OCI-LY3 (cell line): Measurements from ENCODE around the gene MTMR3.

Source experiments
- H2AFZ ChIP-seq: fragments of 200-600, 300-600 bp; shearing (Covaris generic); 2 replicates; pipeline ENCODE4 v1.6.0; 2014; ENCODE audit warnings: antibody characterized with exemption, low read depth, low read length
- H3K27ac ChIP-seq: fragments of 200-600, 300-600 bp; sonication (generic); 2 replicates; pipeline ENCODE4 v1.5.1; 2014; ENCODE audit warnings: mild to moderate bottlenecking, low read length, moderate library complexity, mixed read lengths
- H3K27me3 ChIP-seq: fragments of 200-600, 300-600 bp; sonication (generic); 2 replicates; pipeline ENCODE4 v1.6.1; 2014; ENCODE audit warnings: low read depth, low read length, mixed read lengths
- H3K36me3 ChIP-seq: fragments of 200-600, 300-600 bp; sonication (generic); replicated peaks from 2 replicates; pipeline ENCODE3; 2014; ENCODE audit warnings: low read depth, low read length, mixed read lengths
- H3K4me1 ChIP-seq: fragments of 300-600, 200-600 bp; sonication (generic); 2 replicates; pipeline ENCODE4 v1.6.1; 2014; ENCODE audit warnings: low read length, mixed read lengths
- H3K4me2 ChIP-seq: fragments of 200-600, 300-600 bp; sonication (generic); 2 replicates; pipeline ENCODE4 v1.6.1; 2014; ENCODE audit warnings: low read length, mixed read lengths
- H3K4me3 ChIP-seq: fragments of 300-600, 200-600 bp; sonication (generic); 2 replicates; pipeline ENCODE4 v1.5.1; 2014; ENCODE audit warnings: antibody characterized with exemption, mild to moderate bottlenecking, low read length, moderate library complexity
- H3K79me2 ChIP-seq: fragments of 300-600, 200-600 bp; shearing (Covaris generic); 2 replicates; pipeline ENCODE4 v1.6.1; 2014; ENCODE audit warnings: mild to moderate bottlenecking, low read length, mixed read lengths
- H3K9ac ChIP-seq: fragments of 300-600, 200-600 bp; shearing (Covaris generic); 2 replicates; pipeline ENCODE4 v1.6.0; 2014; ENCODE audit warnings: mild to moderate bottlenecking, low read length, moderate library complexity
- H3K9me3 ChIP-seq: fragments of 200-600, 300-600 bp; shearing (Covaris generic); 2 replicates; pipeline ENCODE4 v1.6.1; 2014; ENCODE audit warnings: low read length, mixed read lengths; ENCODE audit not compliant: insufficient read depth
- H4K20me1 ChIP-seq: fragments of 200-600, 300-600 bp; sonication (generic); 2 replicates; pipeline ENCODE4 v1.6.1; 2016; ENCODE audit warnings: low read length, mixed read lengths; ENCODE audit not compliant: insufficient read depth
- EZH2phosphoT487 ChIP-seq: fragments of 200-600 bp; shearing (Covaris generic); IDR thresholded peaks from 2 replicates; pipeline ENCODE4 v1.6.1; 2018; ENCODE audit warnings: antibody characterized with exemption, mixed run types, low read depth
- TF ChIP-seq, protein P1 (sequence below): fragments of 200-600, 300-600 bp; sonication (generic); IDR thresholded peaks from 2 replicates; pipeline ENCODE4 v1.5.1; 2014; ENCODE audit warnings: antibody characterized with exemption, low read length, low read depth

Gene MTMR3

DNA sequence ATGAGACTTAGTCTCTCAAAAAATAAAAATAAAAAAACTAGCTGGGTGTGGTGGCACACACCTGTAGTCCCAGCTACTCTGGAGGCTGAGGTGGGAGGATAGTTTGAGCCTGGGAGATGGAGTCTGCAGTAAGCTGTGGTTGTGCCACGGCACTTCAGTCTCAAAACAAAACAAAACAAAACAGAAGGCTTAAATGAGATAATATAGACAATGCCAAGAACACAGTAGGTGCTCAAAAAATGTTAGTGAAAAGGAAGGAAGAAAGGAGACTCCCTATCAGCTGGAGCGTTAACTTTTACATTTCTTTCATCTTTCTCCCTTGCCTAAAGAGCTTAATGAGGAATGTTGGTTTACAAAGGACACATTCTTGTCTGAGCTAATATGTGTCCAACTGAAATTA lies 40.8 kb upstream of the MTMR3 start:
- no peaks in the 10 kb centered on the region for H3K9me3 ChIP-seq
- no peak overlapping the region for H2AFZ ChIP-seq
- peaks cover 8% of the 10 kb centered on the region for H3K79me2 ChIP-seq
- no peak overlapping the region for H3K4me2 ChIP-seq
- 0 out of 2 replicates have a peak, but pooled peaks cover 4% of the 10 kb centered on the region for H3K27me3 ChIP-seq
- H3K9ac ChIP-seq = no peak overlapping the region
- H3K36me3 ChIP-seq = no peaks in the 10 kb centered on the region
- H3K27ac ChIP-seq = no peak overlapping the region
- H3K4me3 ChIP-seq = no peak overlapping the region
- H3K4me1 ChIP-seq = peaks cover 9% of the 10 kb centered on the region
- H4K20me1 ChIP-seq = no peaks in the 10 kb centered on the region
- TF ChIP-seq EZH2phosphoT487 = no peak
- TF ChIP-seq, protein P1, sequence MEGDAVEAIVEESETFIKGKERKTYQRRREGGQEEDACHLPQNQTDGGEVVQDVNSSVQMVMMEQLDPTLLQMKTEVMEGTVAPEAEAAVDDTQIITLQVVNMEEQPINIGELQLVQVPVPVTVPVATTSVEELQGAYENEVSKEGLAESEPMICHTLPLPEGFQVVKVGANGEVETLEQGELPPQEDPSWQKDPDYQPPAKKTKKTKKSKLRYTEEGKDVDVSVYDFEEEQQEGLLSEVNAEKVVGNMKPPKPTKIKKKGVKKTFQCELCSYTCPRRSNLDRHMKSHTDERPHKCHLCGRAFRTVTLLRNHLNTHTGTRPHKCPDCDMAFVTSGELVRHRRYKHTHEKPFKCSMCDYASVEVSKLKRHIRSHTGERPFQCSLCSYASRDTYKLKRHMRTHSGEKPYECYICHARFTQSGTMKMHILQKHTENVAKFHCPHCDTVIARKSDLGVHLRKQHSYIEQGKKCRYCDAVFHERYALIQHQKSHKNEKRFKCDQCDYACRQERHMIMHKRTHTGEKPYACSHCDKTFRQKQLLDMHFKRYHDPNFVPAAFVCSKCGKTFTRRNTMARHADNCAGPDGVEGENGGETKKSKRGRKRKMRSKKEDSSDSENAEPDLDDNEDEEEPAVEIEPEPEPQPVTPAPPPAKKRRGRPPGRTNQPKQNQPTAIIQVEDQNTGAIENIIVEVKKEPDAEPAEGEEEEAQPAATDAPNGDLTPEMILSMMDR = no peak

GRCh38 chr22:29842740-29843139 lies 40.2 kb upstream of the MTMR3 start:
- no peak for TF ChIP-seq EZH2phosphoT487
- TF ChIP-seq, protein P1 = no peak
- Histone ChIP-seq H3K79me2 (peaks cover 3% of the 10 kb centered on the region), H3K27me3 (0 out of 2 replicates have a peak, but pooled peaks cover 4% of the 10 kb centered on the region), H3K27ac (no peak overlapping the region), H3K4me2 (no peak overlapping the region), H3K9me3 (no peaks in the 10 kb centered on the region), H3K9ac (no peak overlapping the region), H3K4me1 (peaks cover 5% of the 10 kb centered on the region), H2AFZ (no peak overlapping the region), H3K4me3 (no peak overlapping the region), H3K36me3 (no peaks in the 10 kb centered on the region), H4K20me1 (no peaks in the 10 kb centered on the region)

GRCh38 chr22:29846290-29846689 lies 36.7 kb upstream of the MTMR3 start:
- Histone ChIP-seq H3K4me2 (no peak overlapping the region), H3K9me3 (no peaks in the 10 kb centered on the region), H4K20me1 (no peaks in the 10 kb centered on the region), H2AFZ (no peak overlapping the region), H3K4me1 (no peaks in the 10 kb centered on the region), H3K4me3 (no peak overlapping the region), H3K27me3 (peaks cover 7% of the 10 kb centered on the region; the same call in 1 of the 2 replicates), H3K9ac (no peak overlapping the region), H3K27ac (no peak overlapping the region), H3K36me3 (no peaks in the 10 kb centered on the region), H3K79me2 (no peaks in the 10 kb centered on the region)
- TF ChIP-seq, protein P1 = no peak

DNA sequence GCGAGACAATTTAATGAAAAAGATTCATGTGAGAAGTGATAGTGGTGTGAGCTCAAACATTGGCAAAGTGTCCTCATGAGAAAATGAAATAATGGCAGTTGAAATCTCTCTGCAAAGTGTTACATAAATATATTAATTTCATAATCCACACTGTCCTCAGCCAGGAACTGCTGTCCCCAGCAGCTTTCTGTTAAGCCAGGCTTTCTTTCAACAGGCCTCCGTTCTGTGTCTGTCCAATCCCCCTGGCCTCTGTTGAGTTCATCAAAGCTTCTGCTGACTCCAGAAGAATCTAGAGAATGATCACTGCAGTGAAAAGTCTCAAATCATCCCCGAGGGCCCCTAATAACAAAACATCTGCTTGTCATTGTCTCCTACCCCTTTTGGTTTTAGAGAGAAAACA lies 34.9 kb upstream of the MTMR3 start:
- Histone ChIP-seq H3K4me3 (no peak overlapping the region), H3K9me3 (no peaks in the 10 kb centered on the region), H3K27ac (no peak overlapping the region), H3K36me3 (no peaks in the 10 kb centered on the region), H2AFZ (no peak overlapping the region), H3K4me1 (no peaks in the 10 kb centered on the region), H3K9ac (no peak overlapping the region), H3K27me3 (peaks cover 7% of the 10 kb centered on the region; the same call in 1 of the 2 replicates), H3K79me2 (no peaks in the 10 kb centered on the region), H4K20me1 (no peaks in the 10 kb centered on the region), H3K4me2 (no peak overlapping the region)
- TF ChIP-seq EZH2phosphoT487 = no peak
- TF ChIP-seq, protein P1 = no peak
